ENCODE results near the gene MAP4K5. TPM values are rescaled to one million over a fixed set of nuclear protein-coding genes. Genes with fewer than 3 reads are reported as not detected.
A peak's percentile ranks its signal among the peaks of the same experiment; 100 is the strongest.
"Not testable (repeated sequence)": the region's sequence is repeated elsewhere in the genome, so short reads cannot be mapped to it uniquely, and the experiment has no call there.

MAP4K5 gene
- polyA plus RNA-seq, 3 donors from 2014 or later: 17.4 to 46.0 (median 19.0) TPM

DNA sequence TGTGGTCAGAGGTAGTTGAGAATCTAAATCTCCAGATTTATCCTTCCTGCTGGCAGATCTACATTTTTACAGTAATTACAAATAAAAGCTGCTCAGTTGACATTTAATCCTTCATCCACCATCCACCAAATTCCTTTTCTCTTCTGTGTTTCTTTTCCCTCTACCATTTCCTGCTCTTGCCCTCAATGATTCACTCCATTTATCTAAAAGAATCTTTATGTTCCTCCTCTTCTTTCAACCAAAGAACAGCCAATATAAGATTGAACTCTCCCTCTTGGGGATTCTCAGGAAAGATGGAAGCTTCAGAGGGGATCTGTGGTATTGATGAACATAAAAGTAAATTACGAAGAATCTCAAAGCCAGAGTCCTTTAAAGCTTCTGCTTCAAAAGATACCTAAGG lies 4.4 kb downstream of the MAP4K5 start:
- H3K27ac Mint-ChIP-seq: no peak overlapping the region
- no peaks in the 10 kb centered on the region for H3K9me3 Mint-ChIP-seq
- DNase-seq: no peak
- peaks cover 64 to 73% of the 10 kb centered on the region in 2 donors for H3K4me1 Mint-ChIP-seq
- H3K36me3 Mint-ChIP-seq: no peaks in the 10 kb centered on the region
- peaks cover 0 to 7% (median 0%) of the 10 kb centered on the region in 3 donors for H3K27me3 Mint-ChIP-seq (ENCODE audit: low read depth in 3 of 3)
- H3K4me3 Mint-ChIP-seq: no peak overlapping the region

DNA sequence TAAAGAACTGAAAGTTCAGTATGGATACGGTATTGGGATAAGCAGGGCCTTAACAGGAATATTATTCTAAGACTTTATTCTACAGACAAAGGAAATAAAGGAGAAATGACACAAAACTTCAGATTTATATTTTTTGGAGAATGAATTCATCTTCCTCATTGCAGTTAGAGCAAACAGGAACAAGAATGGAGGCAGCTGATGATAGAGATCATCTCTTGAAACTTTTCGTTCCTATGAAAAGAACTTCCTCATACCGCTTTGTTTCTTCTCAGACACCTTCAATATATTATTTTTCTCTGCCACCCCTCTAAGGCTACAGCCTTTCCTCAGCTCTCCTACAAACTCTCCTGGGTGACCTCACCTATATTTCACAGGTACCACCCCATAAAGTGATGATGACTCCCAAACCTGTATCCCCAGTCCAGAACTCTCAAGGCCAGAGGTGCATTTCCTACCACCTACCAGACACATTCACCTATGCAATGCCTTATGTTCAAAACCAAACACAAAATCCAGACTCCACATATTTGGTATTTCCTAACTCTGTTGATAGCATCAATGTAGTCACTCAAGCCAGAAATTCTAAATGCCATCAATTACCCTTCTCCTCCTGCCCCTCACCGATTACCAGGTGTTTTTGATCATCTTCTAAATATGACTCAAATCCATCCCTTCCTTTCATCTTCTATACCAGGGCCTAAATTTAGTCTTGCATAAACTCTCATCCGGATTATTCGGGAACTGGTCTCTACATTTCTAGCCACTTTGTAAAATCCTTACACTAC lies 7.4 kb downstream of the MAP4K5 start:
- Mint-ChIP-seq H3K9me3 (no peaks in the 10 kb centered on the region), H3K27me3 (ENCODE audit: low read depth in 3 of 3) (no peaks in the 10 kb centered on the region), H3K4me1 (peaks cover 62 to 72% of the 10 kb centered on the region in 2 donors), H3K27ac (peak overlapping the region; percentile 52 to 89 (median 76)), H3K36me3 (no peaks in the 10 kb centered on the region), H3K4me3 (peak overlapping the region in 1 of 5 donors; percentile 4)
- no peak for DNase-seq

DNA sequence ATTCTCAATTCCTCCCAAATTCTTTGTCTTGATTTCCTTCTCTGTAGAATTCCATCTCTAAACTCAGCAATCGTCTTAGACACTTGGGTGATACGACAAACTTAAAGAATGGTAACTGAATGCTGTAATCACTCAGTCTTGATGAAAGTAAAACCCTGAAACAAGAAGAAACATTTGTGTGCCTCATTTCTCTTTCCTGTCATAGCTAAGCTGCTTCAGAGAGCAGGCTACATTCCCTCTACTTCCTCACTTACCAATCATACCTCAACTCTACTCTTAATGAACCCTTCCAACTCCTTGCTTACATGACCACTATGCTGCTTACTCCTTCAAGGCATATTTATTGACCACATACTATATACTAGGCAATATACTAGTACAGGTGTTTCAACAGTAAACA lies 8.3 kb downstream of the MAP4K5 start:
- peak overlapping the region; percentile 52 to 89 (median 76) for H3K27ac Mint-ChIP-seq
- H3K9me3 Mint-ChIP-seq: no peaks in the 10 kb centered on the region
- peak overlapping the region in 1 of 5 donors; percentile 16 for H3K4me3 Mint-ChIP-seq
- no peak for DNase-seq
- peaks cover 55 to 64% of the 10 kb centered on the region in 2 donors for H3K4me1 Mint-ChIP-seq
- no peaks in the 10 kb centered on the region for H3K36me3 Mint-ChIP-seq
- no peaks in the 10 kb centered on the region for H3K27me3 Mint-ChIP-seq (ENCODE audit: low read depth in 3 of 3)

DNA sequence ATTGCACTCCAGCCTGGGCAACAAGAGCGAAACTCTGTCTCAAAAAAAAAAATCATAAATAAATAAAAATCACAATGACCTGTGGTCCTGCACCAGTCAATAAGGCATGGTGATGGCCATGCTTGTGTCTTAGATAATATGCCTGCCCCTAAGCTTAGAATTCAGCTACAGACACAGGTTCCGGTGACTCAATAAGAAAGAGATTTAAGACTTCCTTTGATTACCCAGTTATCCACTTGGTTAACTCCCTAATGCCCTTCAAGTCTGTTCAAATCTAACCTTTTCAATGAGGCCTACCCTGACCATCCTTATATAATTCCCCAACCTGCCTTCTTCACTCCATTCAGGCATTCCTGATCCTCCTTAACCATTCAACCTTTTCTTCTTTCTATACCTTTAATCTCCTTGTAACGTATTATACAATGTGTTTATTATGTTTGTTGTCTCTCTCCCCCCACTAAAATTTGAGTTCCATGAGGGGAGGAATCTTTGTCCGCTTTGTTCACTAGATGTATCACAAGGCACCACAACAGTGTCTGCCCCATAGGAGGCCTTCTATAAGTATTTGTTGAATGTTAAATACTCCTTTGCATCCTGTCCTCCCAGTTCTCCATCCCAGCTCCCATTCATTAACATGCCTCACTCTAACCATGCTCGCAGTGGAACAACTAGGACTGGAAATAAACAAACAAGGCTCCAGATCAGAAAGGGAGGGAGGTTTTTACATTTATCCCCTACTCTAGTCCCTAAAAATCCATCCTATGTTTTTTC lies 8.9 kb downstream of the MAP4K5 start:
- Mint-ChIP-seq H3K4me1 (peaks cover 50 to 60% of the 10 kb centered on the region in 2 donors), H3K27me3 (ENCODE audit: low read depth in 3 of 3) (no peaks in the 10 kb centered on the region), H3K36me3 (no peaks in the 10 kb centered on the region), H3K4me3 (peak overlapping the region in 3 of 5 donors; percentile 20 to 46 (median 22)), H3K27ac (peak overlapping the region; percentile 20 to 89 (median 76)), H3K9me3 (no peaks in the 10 kb centered on the region)
- DNase-seq: no peak

DNA sequence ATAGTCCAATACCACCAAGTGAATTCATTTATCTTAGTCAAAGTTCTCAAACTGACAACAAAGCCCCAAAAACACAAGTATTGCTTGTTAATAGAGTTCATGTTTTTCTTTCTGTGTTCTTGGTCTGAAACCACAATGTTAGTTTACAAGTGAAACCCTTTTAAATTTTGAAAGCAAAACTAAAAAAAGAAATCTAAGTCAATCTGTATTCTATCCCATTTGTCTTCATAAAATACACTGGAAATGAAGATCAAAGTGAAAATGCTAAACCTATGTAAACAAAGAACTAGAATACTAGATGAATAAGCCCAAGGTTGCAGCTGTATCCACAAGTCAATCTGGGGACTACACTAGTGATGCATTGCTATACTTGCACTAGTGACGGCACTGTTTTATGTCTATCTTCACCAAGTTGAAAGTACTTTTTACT lies 10.4 kb downstream of the MAP4K5 start:
- Mint-ChIP-seq H3K27me3 (ENCODE audit: low read depth in 3 of 3) (no peaks in the 10 kb centered on the region), H3K4me1 (peaks cover 53 to 63% of the 10 kb centered on the region in 2 donors), H3K27ac (peak overlapping the region; percentile 89 to 98 (median 95)), H3K9me3 (no peaks in the 10 kb centered on the region), H3K36me3 (no peaks in the 10 kb centered on the region), H3K4me3 (peak overlapping the region; percentile 81 to 89 (median 85))
- peak; percentile 21 to 28 (median 27) for DNase-seq

DNA sequence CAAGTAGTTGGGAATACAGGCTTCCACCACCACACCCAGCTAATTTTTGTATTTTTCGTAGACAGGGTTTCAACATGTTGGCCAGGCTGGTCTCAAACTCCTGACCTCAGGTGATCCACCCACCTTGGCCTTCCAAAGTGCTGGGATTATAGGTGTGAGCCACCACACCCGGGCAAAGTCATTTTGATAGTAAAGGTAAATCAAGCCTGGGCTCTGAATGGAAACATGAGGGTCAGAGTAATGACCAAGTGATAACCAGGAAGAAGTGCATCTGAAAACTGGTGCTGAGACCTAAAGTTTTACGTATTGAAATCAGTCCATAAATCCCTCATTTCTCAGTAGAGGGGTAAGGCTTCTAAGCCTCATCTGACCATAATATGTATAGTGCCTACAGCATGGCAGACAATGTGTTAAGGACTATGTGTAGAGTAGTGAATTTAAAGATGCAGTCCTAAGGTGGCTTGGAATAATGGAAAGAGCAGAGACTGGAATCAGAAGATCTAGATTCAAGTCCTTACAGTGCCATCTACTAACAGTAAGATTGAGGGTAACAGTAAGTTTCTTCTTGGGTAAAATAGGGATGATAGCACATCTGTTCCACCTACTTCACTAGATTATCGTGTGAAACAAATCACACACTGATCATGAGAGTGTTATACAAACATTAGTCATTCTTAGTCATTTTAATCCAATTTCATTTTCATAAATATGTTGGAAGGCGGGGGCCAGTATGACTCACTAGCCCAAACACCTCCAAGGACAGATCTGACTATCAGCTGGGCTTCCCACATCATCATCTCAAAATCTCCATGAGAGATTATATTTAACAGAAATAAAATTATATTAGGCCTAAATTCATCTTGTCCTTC lies 11.2 kb downstream of the MAP4K5 start:
- Mint-ChIP-seq H3K4me1 (peaks cover 55 to 58% of the 10 kb centered on the region in 2 donors), H3K36me3 (no peaks in the 10 kb centered on the region), H3K9me3 (no peaks in the 10 kb centered on the region), H3K27ac (peak overlapping the region; percentile 89 to 98 (median 95)), H3K27me3 (ENCODE audit: low read depth in 3 of 3) (no peaks in the 10 kb centered on the region), H3K4me3 (peak overlapping the region; percentile 81 to 89 (median 85))
- DNase-seq: peak; percentile 40 to 45 (median 43)

DNA sequence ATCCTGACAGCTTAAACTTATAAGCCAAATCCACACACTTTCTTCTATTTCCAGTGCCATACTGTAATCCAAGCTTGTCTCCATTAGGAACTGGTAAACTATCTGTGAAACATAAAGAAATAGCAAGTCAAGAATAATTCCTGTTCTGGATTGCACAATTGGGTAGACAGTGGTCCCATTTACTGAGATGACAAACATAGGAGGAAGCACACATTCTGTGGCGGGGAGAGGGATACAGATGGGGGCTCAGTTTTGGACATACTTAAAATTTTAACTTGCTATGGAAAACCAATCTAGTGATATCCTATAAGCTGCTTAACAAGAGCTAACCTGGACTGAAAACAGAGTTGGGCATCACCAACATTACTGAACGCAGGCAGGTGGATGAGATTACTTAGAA lies 16.3 kb downstream of the MAP4K5 start:
- Mint-ChIP-seq H3K36me3 (no peaks in the 10 kb centered on the region), H3K4me3 (no peak overlapping the region), H3K4me1 (peaks cover 15 to 35% of the 10 kb centered on the region in 2 donors), H3K9me3 (no peaks in the 10 kb centered on the region), H3K27me3 (ENCODE audit: low read depth in 3 of 3) (no peaks in the 10 kb centered on the region), H3K27ac (no peak overlapping the region)
- DNase-seq: no peak

DNA sequence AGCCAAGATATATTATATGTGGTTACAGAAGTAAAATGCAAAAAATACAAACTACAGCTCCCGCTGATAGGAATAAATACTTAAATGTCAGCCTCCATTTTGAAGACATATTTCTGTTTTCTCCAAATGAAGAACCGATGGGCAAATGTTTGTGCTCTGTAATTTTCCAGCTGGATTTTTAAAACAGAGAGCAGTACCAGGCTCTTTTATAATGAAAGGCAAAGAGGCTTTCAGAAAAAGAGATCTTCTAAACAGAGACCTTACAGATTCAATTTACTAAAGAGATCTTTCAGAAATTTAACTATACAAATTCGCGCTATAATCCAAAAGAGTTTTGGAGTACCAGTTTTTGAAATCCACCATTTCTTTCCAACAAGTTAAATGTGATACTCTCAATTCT lies 19.9 kb downstream of the MAP4K5 start:
- Mint-ChIP-seq H3K4me1 (peaks cover 22 to 40% of the 10 kb centered on the region in 2 donors), H3K9me3 (no peaks in the 10 kb centered on the region), H3K36me3 (no peaks in the 10 kb centered on the region), H3K27ac (no peak overlapping the region), H3K4me3 (no peak overlapping the region), H3K27me3 (ENCODE audit: low read depth in 3 of 3) (peaks cover 0 to 1% (median 0%) of the 10 kb centered on the region in 3 donors)
- no peak for DNase-seq

DNA sequence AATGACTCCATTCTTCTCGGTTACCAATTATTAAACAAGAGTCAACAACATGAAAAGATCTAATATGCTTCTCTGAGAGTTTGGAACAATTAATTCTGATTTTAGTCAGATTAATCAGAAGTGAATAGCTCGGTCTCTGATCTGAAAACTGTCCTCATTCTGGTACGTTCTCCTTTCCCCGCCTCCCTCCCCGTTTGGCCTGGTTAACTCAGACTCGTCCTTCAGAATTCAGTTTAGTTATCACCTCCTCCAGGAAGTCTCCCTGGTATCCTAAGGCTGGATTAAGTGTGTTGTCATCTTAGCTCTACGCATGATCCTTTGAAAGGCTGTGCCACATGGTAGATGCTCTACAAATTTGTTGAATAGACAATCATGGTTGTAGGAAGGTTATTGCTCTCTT lies 22.2 kb downstream of the MAP4K5 start:
- H3K27me3 Mint-ChIP-seq (ENCODE audit: low read depth in 3 of 3): peaks cover 0 to 1% (median 0%) of the 10 kb centered on the region in 3 donors
- no peak for DNase-seq
- H3K36me3 Mint-ChIP-seq: no peaks in the 10 kb centered on the region

DNA sequence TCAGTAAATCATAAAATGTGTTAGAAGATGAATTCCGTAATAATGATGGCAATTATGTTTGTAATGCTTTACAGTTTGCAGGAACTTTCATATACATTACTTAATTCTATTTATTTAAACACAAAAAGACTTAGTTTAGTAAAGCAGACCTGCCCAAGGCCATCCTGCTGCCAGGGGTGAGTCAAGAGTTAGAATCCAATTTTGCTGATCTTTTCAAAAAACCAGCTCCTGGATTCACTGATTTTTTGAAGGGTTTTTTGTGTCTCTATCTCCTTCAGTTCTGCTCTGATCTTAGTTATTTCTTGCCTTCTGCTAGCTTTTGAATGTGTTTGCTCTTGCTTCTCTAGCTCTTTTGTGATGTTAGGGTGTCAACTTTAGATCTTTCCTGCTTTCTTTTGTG lies 25.3 kb downstream of the MAP4K5 start:
- H3K27ac Mint-ChIP-seq: peak overlapping the region in 3 of 6 donors; percentile 1 to 71 (median 5)
- not testable (repeated sequence) for H3K9me3 Mint-ChIP-seq; DNase-seq; H3K4me3 Mint-ChIP-seq; H3K27me3 Mint-ChIP-seq (ENCODE audit: low read depth in 3 of 3); H3K36me3 Mint-ChIP-seq
- peaks cover 21 to 38% of the 10 kb centered on the region in 2 donors for H3K4me1 Mint-ChIP-seq

More for the DNA sequence above, 22.2 kb downstream of the MAP4K5 start:
- H3K4me3 Mint-ChIP-seq: no peak overlapping the region
- H3K4me1 Mint-ChIP-seq: peaks cover 21 to 51% of the 10 kb centered on the region in 2 donors
- no peaks in the 10 kb centered on the region for H3K9me3 Mint-ChIP-seq
- no peak overlapping the region for H3K27ac Mint-ChIP-seq

DNA sequence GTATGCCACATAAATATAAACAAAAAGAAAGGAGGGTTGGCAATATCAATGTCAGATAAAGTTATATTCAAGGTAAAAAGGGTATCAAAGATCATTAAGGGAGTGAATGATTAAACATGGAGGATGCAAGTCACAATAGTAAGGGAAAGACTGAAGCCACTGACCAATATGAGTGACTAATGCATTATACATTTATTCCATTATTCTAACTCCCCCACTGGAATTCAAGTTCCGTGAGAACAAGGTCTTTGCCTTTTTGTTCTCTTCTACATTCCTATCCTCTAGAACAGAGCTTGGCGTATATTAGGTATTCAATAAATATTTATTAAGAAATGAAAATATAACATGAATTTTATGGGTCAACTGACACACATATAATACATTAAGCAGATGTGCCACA lies 30.7 kb downstream of the MAP4K5 start:
- peaks cover 0 to 21% (median 10%) of the 10 kb centered on the region in 3 donors for H3K36me3 Mint-ChIP-seq
- H3K9me3 Mint-ChIP-seq: no peaks in the 10 kb centered on the region
- no peak overlapping the region for H3K4me3 Mint-ChIP-seq
- H3K27me3 Mint-ChIP-seq (ENCODE audit: low read depth in 3 of 3): no peaks in the 10 kb centered on the region
- peaks cover 4 to 17% of the 10 kb centered on the region in 2 donors for H3K4me1 Mint-ChIP-seq
- DNase-seq: no peak
- H3K27ac Mint-ChIP-seq: no peak overlapping the region

DNA sequence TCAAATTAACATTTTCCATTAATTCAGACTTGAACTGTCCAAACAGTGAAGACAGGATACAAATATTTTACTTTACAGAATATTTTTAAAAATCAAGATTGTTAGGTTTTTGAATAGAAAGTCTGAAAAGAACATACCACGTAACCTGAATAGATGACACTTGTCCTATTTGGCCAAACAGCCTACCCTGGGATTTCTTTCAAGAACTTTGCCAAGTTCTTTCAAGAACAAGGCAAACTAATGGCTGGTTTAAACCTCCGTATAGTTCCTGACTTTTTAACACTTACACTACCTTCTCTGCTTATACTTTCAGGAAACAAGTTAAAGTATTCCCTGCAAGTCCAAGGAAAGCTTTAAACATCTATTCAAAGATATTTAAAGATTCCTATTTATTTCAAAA lies 35.0 kb downstream of the MAP4K5 start:
- Mint-ChIP-seq H3K4me3 (no peak overlapping the region), H3K4me1 (peaks cover 14 to 27% of the 10 kb centered on the region in 2 donors), H3K36me3 (peaks cover 0 to 21% (median 4%) of the 10 kb centered on the region in 3 donors), H3K27me3 (ENCODE audit: low read depth in 3 of 3) (peaks cover 0 to 2% (median 0%) of the 10 kb centered on the region in 3 donors), H3K27ac (no peak overlapping the region), H3K9me3 (no peaks in the 10 kb centered on the region)
- DNase-seq: no peak

DNA sequence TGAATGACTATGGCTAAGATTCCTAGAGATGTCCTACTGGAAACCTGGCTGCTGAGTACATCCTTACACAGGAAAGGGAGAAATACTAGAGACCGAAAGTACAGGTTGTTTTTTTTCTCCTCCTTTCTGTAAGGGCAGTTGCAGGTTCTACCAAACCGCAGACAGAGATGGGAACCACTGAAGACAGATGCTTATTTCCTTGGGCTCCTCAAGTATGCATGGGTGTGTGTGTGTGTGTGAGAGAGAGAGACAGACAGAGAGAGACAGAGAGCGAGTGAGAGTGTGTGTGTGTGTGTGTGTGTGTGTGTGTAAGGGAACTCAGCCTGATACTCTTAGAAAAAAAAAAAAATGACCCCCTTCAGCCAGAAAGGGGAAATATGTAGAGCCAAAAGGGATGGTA lies 42.5 kb downstream of the MAP4K5 start:
- Mint-ChIP-seq H3K27me3 (ENCODE audit: low read depth in 3 of 3) (peaks cover 0 to 1% (median 0%) of the 10 kb centered on the region in 3 donors), H3K36me3 (no peaks in the 10 kb centered on the region), H3K4me1 (peaks cover 23 to 40% of the 10 kb centered on the region in 2 donors), H3K4me3 (peak overlapping the region in 1 of 5 donors; percentile 20), H3K27ac (peak overlapping the region in 4 of 6 donors; percentile 1 to 65 (median 58)), H3K9me3 (no peaks in the 10 kb centered on the region)
- DNase-seq: peak in 1 of 3 donors; percentile 1

All from immature natural killer cell (primary cell).